Measurements from ENCODE around the gene BPIFB3.

DNA sequence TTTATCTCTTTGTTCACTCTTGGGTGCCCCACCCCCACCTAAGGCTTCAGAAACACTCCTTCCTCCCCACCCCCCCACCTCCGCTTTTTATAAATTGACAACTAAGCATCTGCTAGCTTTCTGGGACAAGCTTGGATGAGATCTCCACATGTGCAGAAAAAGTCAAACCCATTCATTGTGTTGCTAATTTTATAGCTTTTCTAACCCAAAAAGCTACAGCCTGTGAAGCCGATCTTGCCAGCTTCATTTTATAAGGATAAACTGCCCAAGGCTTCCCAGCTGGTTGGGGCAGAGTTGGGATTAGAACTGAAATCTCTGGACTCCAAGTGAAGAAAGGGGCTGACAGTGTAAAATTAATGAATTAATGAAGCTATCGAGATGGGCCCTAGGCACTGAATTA lies 49.9 kb downstream of the BPIFB3 start:
- TF ChIP-seq, protein P1, sequence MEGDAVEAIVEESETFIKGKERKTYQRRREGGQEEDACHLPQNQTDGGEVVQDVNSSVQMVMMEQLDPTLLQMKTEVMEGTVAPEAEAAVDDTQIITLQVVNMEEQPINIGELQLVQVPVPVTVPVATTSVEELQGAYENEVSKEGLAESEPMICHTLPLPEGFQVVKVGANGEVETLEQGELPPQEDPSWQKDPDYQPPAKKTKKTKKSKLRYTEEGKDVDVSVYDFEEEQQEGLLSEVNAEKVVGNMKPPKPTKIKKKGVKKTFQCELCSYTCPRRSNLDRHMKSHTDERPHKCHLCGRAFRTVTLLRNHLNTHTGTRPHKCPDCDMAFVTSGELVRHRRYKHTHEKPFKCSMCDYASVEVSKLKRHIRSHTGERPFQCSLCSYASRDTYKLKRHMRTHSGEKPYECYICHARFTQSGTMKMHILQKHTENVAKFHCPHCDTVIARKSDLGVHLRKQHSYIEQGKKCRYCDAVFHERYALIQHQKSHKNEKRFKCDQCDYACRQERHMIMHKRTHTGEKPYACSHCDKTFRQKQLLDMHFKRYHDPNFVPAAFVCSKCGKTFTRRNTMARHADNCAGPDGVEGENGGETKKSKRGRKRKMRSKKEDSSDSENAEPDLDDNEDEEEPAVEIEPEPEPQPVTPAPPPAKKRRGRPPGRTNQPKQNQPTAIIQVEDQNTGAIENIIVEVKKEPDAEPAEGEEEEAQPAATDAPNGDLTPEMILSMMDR (IDR thresholded peaks at IDR 0.05), result no peak
- no peak for TF ChIP-seq POLR2A (IDR thresholded peaks at IDR 0.05)
